Right renal pelvis (tissue), 4 donors: Measurements from ENCODE around the gene CNPPD1. TPM values are rescaled to one million over a fixed set of nuclear protein-coding genes. Genes with fewer than 3 reads are reported as not detected.
A peak's percentile ranks its signal among the peaks of the same experiment; 100 is the strongest.

Source experiments
- DNase-seq, 4 donors: peaks; one replicate each; pipeline ENCODE4 v3.0.0-alpha.2; 2013; ENCODE audit warnings: low read depth in 4 of 4, low spot score in 3 of 4, missing footprints in 1 of 4
- polyA plus RNA-seq, 4 donors: library from polyadenylated mRNA; unstranded; fragments of 120-200 nt; gene quantifications; one replicate each; pipeline ENCODE4 v1.2.1, GENCODE V29; 2013; ENCODE audit not compliant: insufficient read length in 4 of 4

CNPPD1 gene
- polyA plus RNA-seq, 4 donors, result 66.2 to 75.3 (median 70.5) TPM

GRCh38 chr2:219181531-219181930 lies 4.8 kb upstream of the CNPPD1 start:
- DNase-seq, result no peak

GRCh38 chr2:219180961-219181360 lies 4.2 kb upstream of the CNPPD1 start:
- DNase-seq, result no peak

GRCh38 chr2:219179601-219180465 lies 3.1 kb upstream of the CNPPD1 start:
- no peak for DNase-seq

- peak in 1 of 4 donors; percentile 14 for DNase-seq
These were observed 1.9 kb upstream of the CNPPD1 start for GRCh38 chr2:219178377-219179175.

- peak; percentile 66 to 86 (median 76) for DNase-seq
These were observed 1.0 kb upstream of the CNPPD1 start, which contains the start of gene RETREG2 for GRCh38 chr2:219177552-219178376. Gene RETREG2, plus strand, starts transcription at chr2:219178275. Its CDS starts 78 bp downstream, at chr2:219178353.

GRCh38 chr2:219175928-219176817 lies 552 bp downstream of the CNPPD1 start:
- peak in 3 of 4 donors; percentile 10 to 33 (median 12) for DNase-seq

GRCh38 chr2:219175486-219175885 lies 1.2 kb downstream of the CNPPD1 start:
- no peak for DNase-seq

- no peak for DNase-seq
These were observed 1.9 kb downstream of the CNPPD1 start for GRCh38 chr2:219174801-219175200.

GRCh38 chr2:219174146-219174545 lies 2.6 kb downstream of the CNPPD1 start:
- DNase-seq, result no peak

GRCh38 chr2:219173176-219173575 lies 3.5 kb downstream of the CNPPD1 start:
- DNase-seq, result no peak

- DNase-seq, result no peak
These were observed 4.2 kb downstream of the CNPPD1 start for GRCh38 chr2:219172231-219173154.

- DNase-seq, result peak in 3 of 4 donors; percentile 10 to 27 (median 24)
These were observed 5.5 kb downstream of the CNPPD1 start for GRCh38 chr2:219171231-219171651.

GRCh38 chr2:219169930-219170654 lies 6.6 kb downstream of the CNPPD1 start, which contains the start of gene SLC23A3:
Gene SLC23A3, minus strand, starts transcription at chr2:219170029. Its CDS starts 45 bp downstream, at chr2:219169984.
- DNase-seq, result no peak

- DNase-seq, result no peak
These were observed 7.8 kb downstream of the CNPPD1 start for GRCh38 chr2:219168932-219169331.

- DNase-seq, result no peak
These were observed 8.2 kb downstream of the CNPPD1 start for GRCh38 chr2:219168526-219168925.

GRCh38 chr2:219167997-219168396 lies 8.7 kb downstream of the CNPPD1 start:
- no peak for DNase-seq

- no peak for DNase-seq
These were observed 11.4 kb downstream of the CNPPD1 start for GRCh38 chr2:219165058-219165911.
